Body of pancreas (tissue), 4 donors: ENCODE data around the gene ZCCHC3. TPM values are rescaled to one million over a fixed set of nuclear protein-coding genes. Genes with fewer than 3 reads are reported as not detected.

Experiments
- ATAC-seq: fragments of 150-250 bp; one replicate; pipeline ENCODE4 v1.9.1; 2016
- DNase-seq, 4 donors: peaks; one replicate each; pipeline ENCODE4 v3.0.0-alpha.2; 2019
- H3K27ac ChIP-seq, 4 donors: fragments of 200-600 bp; sonication (generic); 1 replicate in 3 of 4; 2 replicates in 1 of 4; pipeline versions ENCODE4 v1.5.1 to v1.6.1; 2016 to 2019; ENCODE audit warnings: mild to moderate bottlenecking in 1 of 4, mixed read lengths in 1 of 4, moderate library complexity in 1 of 4
- H3K27me3 ChIP-seq, 2 donors: fragments of 200-600 bp; sonication (generic); one replicate each; pipeline ENCODE4 v1.6.0; 2016; ENCODE audit warnings: mild to moderate bottlenecking in 1 of 2
- H3K36me3 ChIP-seq, 2 donors: fragments of 200-600 bp; sonication (generic); replicated peaks in 1 of 2; 2 replicates each; pipeline ENCODE4 v1.5.1; 2016; ENCODE audit warnings: low read depth in 2 of 2; ENCODE audit not compliant: insufficient read depth in 1 of 2
- H3K4me1 ChIP-seq: fragments of 200-600 bp; sonication (generic); one replicate; pipeline ENCODE4 v1.6.0; 2016
- H3K4me3 ChIP-seq, 2 donors: fragments of 200-600 bp; sonication (generic); 1 replicate in 1 of 2; 2 replicates in 1 of 2; pipeline ENCODE4 v1.5.1; 2016 to 2019
- H3K9me3 ChIP-seq, 3 donors: fragments of 200-600 bp; sonication (generic); 1 replicate in 2 of 3; 2 replicates in 1 of 3; pipeline ENCODE4 v1.5.1; 2016
- POLR2A ChIP-seq, 3 donors: fragments of 450-650 bp; IDR thresholded peaks; one replicate each; pipeline ENCODE4 v1.6.1; 2016; ENCODE audit warnings: antibody characterized with exemption in 3 of 3, mild to moderate bottlenecking in 2 of 3
- WGBS, 2 donors: methylation state at CpG; one replicate each; pipeline ENCODE4 v1.1.5; 2017; 5-methylcytosine and 5-hydroxymethylcytosine counted together
- intact Hi-C: fragments of 100-400 bp; cut with DNase I; formaldehyde crosslinking; loops from one replicate; pipeline ENCODE4 v1.15.1; 2023
- total RNA-seq, 2 donors: library from RNA; depleted of rRNA; stranded (reverse); fragments of >200 nt; gene quantifications; one replicate each; pipeline ENCODE4 v1.1.0, GENCODE V29; 2016
- TF ChIP-seq, protein P1 (sequence below), 7 experiments: fragments of 450-650 bp in 4 of 7; fragments of 200-600 bp in 3 of 7; sonication (generic) in 3 of 7; IDR thresholded peaks; one replicate each; pipeline ENCODE4 v1.5.1; 2016 to 2019; ENCODE audit warnings: antibody characterized with exemption in 7 of 7

ZCCHC3 gene
- total RNA-seq, 2 donors from 2014 or later, result 12.2 to 16.5 TPM

DNA sequence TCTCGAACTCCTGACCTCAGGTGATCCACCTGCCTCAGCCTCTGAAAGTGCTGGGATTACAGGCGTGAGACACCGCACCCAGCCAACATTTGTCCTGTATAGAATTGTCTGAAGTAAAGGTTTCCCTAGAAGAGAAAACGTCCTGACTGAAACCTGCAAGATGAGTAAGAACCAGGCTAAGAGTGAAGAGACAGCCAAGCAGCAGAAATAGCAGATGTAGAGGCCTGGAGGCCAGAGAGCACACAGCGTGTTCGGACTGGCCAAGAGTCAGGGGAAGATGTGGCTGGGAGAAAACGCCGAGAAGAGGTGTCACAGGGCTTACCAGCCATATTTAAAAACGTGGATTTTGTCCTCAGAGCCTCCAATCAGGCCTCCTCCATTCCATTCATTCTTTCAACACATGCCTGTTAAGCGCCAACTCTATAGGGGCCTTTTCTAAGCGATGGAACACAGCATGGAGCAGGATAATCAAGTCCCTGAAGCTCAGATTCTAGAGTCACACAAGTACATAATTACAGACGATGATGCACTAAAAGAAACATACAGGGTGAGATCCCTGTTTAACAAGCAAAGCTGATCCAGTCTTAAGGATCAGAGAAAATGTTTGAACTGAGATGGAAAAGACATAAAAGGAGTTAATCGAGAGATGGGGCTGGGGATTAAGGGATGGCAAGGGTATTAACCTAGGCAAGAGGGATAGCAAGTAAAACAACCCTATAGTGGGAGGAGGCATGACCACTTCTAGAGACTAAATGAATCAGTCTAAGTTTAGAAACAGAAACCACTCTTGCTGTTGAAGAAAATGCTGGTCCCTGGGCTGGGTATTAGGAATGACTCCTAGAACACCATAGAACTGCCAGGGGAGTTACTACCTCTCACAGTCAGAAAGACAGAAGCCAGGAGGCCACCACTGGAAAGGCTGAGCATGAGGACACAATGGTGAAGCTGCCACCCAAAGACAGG, 4.8 kb downstream of the ZCCHC3 start:
- peaks cover 24% of the 10 kb centered on the region for H3K4me1 ChIP-seq
- DNase-seq (no peak), ATAC-seq (no peak)
- no peaks in the 10 kb centered on the region for H3K9me3 ChIP-seq
- H3K4me3 ChIP-seq, result no peak overlapping the region
- 77 to 84% methylated on average over 13 of the region's 13 CpGs for WGBS, 2 donors
- H3K27me3 ChIP-seq, result no peaks in the 10 kb centered on the region
- H3K36me3 ChIP-seq, result no peaks in the 10 kb centered on the region
- intact Hi-C loops, result no loop called here
- TF ChIP-seq, protein P1, sequence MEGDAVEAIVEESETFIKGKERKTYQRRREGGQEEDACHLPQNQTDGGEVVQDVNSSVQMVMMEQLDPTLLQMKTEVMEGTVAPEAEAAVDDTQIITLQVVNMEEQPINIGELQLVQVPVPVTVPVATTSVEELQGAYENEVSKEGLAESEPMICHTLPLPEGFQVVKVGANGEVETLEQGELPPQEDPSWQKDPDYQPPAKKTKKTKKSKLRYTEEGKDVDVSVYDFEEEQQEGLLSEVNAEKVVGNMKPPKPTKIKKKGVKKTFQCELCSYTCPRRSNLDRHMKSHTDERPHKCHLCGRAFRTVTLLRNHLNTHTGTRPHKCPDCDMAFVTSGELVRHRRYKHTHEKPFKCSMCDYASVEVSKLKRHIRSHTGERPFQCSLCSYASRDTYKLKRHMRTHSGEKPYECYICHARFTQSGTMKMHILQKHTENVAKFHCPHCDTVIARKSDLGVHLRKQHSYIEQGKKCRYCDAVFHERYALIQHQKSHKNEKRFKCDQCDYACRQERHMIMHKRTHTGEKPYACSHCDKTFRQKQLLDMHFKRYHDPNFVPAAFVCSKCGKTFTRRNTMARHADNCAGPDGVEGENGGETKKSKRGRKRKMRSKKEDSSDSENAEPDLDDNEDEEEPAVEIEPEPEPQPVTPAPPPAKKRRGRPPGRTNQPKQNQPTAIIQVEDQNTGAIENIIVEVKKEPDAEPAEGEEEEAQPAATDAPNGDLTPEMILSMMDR (IDR thresholded peaks at IDR 0.05), result no peak
- no peak for TF ChIP-seq POLR2A (IDR thresholded peaks at IDR 0.05)
- H3K27ac ChIP-seq, result no peak overlapping the region

DNA sequence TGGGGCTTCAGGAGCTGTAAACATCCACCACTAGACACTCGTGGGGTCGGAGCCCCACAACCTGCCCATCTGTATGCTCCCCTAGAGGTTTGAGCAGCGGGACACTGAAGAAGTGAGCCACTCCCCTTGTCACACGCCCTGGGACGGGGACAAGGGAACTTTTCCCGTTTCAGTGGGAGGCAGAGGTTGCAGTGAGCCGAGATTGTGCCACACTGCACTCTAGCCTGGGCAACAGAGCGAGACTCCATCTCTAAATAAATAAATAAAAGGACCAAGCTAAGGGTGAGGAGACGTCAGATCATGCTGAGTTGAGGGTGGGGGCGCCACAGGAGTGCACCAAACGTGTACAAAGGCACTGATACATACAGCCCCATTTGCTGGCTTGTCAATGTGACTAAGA, 8.4 kb downstream of the ZCCHC3 start:
- Histone ChIP-seq H3K27ac (no peak overlapping the region), H3K36me3 (no peaks in the 10 kb centered on the region), H3K27me3 (no peaks in the 10 kb centered on the region), H3K4me3 (no peak overlapping the region), H3K9me3 (no peaks in the 10 kb centered on the region), H3K4me1 (peaks cover 18% of the 10 kb centered on the region)
- intact Hi-C loops, result no loop called here
- 67 to 68% methylated on average over 9 to 11 of the region's 11 CpGs for WGBS, 2 donors
- no peak for DNase-seq
- TF ChIP-seq POLR2A (IDR thresholded peaks at IDR 0.05), result no peak
- TF ChIP-seq, protein P1 (IDR thresholded peaks at IDR 0.05), result no peak
- ATAC-seq, result no peak

DNA sequence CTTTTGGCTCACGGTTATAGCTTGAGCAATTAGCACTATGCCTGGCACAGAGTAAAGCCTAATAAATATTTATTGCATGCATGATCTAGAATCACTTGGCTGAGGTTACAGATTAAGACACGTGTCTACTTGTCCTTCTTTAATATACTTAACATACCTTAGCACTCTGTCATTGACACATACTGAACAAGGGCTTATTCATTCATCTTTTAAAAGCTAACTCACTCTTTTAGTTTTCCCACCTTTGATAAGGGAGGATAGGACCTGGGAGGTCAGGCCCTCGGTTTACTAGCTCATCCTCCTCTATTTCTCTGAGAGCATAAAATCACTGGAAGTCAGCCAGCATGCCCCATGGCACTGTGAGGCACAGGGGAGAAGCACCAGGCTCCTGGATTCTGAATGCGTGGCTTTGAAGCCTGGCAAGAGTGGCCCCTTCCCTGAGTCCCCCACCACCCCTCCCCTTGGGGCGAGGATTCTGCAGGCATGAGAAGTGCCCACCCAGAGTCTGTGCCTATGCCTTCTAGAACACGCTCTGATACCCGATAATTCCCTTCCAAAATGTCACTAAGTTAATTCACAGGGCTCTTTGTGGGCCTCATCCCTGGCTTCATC, 11.2 kb downstream of the ZCCHC3 start:
- TF ChIP-seq, protein P1 (IDR thresholded peaks at IDR 0.05), result no peak
- no peak for TF ChIP-seq POLR2A (IDR thresholded peaks at IDR 0.05)
- Histone ChIP-seq H3K36me3 (no peaks in the 10 kb centered on the region), H3K4me3 (no peak overlapping the region), H3K27me3 (no peaks in the 10 kb centered on the region), H3K4me1 (peaks cover 14% of the 10 kb centered on the region), H3K27ac (no peak overlapping the region), H3K9me3 (no peaks in the 10 kb centered on the region)
- DNase-seq (no peak), ATAC-seq (no peak)
- intact Hi-C loops, result no loop called here
- 55 to 60% methylated on average over 7 of the region's 7 CpGs for WGBS, 2 donors

DNA sequence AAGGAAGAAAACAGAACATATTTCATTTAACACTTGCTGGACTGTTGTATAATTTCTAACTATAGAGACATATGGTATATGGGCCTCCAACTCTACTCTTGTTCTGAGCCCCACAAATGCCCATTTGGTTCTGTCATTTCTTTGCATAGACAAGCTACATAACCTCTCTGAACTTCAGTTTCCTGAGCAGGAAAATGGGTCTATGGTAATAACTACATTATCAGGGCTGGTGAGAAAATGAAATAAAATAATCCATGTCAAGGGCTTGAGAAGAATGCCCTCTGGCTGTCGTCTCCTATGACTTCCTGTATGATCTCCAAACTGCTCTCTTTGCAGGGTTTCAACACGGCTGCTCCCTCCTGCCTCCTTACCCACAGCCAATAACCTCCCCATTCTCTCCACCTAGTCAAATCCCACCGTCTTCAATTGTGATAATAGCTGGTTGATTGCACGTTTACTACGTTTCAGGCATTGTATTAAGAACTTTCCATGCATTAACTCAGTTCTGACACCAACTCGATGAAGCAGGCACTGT, 12.0 kb downstream of the ZCCHC3 start:
- H3K27me3 ChIP-seq, result no peaks in the 10 kb centered on the region
- no peak overlapping the region for H3K4me3 ChIP-seq
- intact Hi-C loops, result no loop called here
- H3K4me1 ChIP-seq, result peaks cover 14% of the 10 kb centered on the region
- peak overlapping the region in 3 of 4 donors; percentile 18 to 62 (median 32) for H3K27ac ChIP-seq
- DNase-seq, result no peak
- TF ChIP-seq, protein P1 (IDR thresholded peaks at IDR 0.05), result no peak
- no peak for TF ChIP-seq POLR2A (IDR thresholded peaks at IDR 0.05)
- 19 to 25% methylated on average over 6 of the region's 6 CpGs for WGBS, 2 donors
- ATAC-seq, result no peak
- H3K36me3 ChIP-seq, result no peaks in the 10 kb centered on the region
- H3K9me3 ChIP-seq, result no peaks in the 10 kb centered on the region
